ENCODE results near the gene DCLK2.

The DCLK2 gene

GRCh38 chr4:150209140-150209829, 131.0 kb downstream of the DCLK2 start:
- DNase-seq (ENCODE audit: low spot score), result no peak

- DNase-seq (ENCODE audit: low spot score), result no peak
These were observed 132.8 kb downstream of the DCLK2 start for GRCh38 chr4:150211016-150211415.

GRCh38 chr4:150211799-150212445, 133.7 kb downstream of the DCLK2 start:
- no peak for DNase-seq (ENCODE audit: low spot score)

- no peak for DNase-seq (ENCODE audit: low spot score)
These were observed 134.2 kb downstream of the DCLK2 start for GRCh38 chr4:150212485-150212884.

DNA sequence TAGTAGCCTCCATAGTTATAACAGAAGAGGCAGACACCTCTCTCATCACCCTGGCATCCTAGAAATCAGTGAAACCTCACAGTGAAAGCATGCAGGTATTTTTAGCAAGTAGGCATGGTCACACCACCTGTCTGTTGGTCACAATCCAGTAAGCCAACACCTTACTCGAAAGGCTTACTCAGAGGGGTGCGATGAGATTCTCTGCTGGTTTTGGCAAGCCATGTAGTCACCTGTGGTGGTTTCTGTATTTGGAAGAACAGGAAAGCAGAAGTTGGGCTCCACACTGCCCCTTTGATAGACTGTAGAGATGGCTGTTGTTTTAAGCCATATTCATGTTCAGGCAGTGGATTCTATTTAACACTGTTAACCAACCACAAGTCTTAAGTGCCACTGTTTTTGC, 134.7 kb downstream of the DCLK2 start:
- DNase-seq (ENCODE audit: low spot score), result no peak

GRCh38 chr4:150215601-150216000, 137.4 kb downstream of the DCLK2 start:
- DNase-seq (ENCODE audit: low spot score), result no peak

DNA sequence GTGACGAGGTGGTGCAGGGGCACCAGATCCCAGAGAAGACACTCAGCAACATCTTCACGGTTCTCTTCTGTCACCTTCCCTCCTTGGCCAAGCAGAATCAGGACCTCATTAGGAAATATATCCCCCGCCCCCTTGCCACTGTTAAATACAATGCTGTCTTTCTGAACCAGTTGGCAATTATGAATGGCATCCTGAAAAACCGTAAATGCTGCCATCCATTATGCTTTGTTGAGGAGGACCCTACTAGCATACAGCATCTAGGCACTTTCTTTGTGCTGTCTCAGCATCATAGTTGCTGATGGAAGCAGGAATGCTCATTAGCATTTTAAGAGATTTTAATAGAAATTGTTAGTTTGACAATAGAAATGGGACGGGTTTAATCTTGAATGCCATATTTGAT, 138.5 kb downstream of the DCLK2 start:
- no peak for DNase-seq (ENCODE audit: low spot score)

DNA sequence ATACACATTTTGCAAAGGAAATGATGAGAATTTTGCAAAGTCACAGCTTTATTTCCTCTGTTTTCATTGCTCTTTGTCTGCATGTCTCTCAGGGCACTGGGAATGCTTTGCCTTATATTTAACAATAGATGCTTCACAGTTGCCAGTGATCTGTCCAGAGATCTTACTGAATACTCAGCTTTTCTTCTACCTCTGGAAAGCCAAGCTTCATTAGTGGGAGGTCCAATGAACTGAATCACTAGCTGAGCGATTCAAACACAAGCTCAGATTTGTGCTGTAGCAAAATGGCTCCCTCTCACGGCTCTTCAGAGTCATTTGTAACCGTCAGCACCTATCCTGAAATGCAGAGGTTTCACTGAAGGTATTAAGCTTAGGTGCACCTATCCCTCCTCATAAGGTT, 138.9 kb downstream of the DCLK2 start:
- no peak for DNase-seq (ENCODE audit: low spot score)

DNA sequence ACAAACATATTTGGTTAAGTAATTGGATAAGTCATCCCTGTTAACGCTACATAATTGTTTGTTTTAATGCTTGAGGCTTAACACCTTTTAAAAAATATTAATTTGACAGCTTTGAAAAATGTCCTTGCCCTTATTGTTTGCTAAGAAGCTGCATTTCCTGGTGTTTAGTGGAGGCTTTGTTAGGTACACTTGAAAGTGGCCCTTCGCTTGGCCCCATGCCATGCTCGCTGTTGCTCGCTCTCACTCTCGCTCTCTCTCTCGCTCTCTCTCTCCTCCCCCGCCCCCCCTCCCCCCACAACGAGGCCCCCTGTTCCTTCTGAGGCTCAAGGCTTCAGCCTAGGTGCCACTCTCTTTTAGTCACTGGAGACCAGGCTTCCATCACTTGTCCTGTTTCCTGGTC, 139.6 kb downstream of the DCLK2 start:
- no peak for DNase-seq (ENCODE audit: low spot score)

DNA sequence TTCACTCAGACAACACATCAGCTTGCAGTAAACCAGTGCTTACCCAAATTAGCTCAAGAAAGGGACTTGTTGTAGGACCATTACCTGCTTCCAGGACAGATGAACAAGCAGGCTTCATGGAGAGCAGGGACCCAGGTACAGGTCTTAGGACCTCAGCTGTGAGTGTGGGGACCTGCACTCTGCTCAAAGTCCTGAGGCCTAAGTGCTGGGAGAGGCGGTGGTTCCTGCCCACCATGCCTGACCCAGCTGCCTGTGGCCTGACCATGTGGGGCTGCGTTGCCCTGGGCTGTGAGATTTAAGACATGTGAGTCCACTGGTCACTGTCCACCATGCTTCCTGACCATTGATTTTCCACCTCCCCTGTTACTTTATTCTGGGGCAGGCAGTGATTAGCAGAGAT, 140.2 kb downstream of the DCLK2 start:
- DNase-seq (ENCODE audit: low spot score), result no peak

GRCh38 chr4:150219841-150220240, 141.6 kb downstream of the DCLK2 start:
- DNase-seq (ENCODE audit: low spot score), result no peak

GRCh38 chr4:150224896-150225591, 146.8 kb downstream of the DCLK2 start:
- DNase-seq (ENCODE audit: low spot score), result no peak

DNA sequence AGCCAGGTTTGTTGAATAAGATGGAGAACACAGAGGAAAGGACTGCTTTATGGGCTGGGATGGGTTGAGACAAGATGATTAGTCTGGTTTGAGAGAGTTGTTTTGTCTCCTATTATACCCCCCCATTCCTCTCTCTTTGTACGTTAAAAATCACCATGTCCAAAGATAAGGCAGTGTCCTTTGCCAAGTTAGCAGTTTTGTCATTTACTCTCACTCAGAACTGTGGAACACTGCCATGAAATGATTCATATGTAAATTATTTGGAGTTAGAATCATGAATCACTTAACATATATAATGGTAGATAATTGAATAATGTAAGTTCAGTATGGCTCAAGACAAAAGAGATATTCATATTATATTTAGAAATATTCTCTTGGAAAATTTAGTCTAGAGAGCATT, 151.3 kb downstream of the DCLK2 start:
- no peak for DNase-seq (ENCODE audit: low spot score)

GRCh38 chr4:150230561-150230960, 152.3 kb downstream of the DCLK2 start:
- DNase-seq (ENCODE audit: low spot score), result no peak

- no peak for DNase-seq (ENCODE audit: low spot score)
These were observed 153.0 kb downstream of the DCLK2 start for GRCh38 chr4:150231107-150231770.

DNA sequence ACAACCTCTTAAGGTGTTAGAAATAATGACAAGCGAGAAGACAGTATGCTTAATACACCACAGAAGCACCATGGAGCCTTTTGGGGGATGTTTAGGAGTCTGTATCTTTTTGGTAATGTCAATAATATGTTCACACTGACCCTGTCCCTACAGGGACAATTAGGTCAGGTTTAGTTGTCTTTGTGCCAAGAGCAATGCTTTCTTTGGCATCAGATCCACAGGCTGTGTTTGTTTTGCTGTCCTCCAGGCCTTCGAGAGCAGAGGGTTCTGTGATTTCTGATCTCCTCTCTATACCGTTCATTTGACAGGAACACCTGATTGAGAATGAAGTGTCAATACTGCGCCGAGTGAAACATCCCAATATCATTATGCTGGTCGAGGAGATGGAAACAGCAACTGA, 153.8 kb downstream of the DCLK2 start:
- no peak for DNase-seq (ENCODE audit: low spot score)

DNA sequence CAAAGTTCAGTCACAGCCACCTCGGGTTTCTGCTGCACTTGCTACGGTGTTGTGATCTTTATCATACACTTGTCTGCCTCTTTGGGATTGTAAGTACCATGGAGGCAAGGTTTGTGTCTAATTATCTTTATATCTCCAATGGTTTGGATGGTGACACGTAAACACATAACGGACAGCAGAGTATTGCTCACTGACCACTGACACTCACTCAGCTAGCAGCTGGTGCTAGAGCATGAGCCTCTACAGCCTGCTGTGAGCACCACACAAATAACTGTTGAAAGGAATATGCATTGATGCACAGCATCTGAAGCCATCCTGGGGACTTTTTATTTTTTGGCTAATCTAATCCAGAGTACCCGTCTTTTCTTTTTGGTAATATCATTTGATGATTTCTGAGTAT, 156.0 kb downstream of the DCLK2 start:
- no peak for DNase-seq (ENCODE audit: low spot score)

GRCh38 chr4:150235317-150235716, 157.1 kb downstream of the DCLK2 start:
- DNase-seq (ENCODE audit: low spot score), result no peak

DNA sequence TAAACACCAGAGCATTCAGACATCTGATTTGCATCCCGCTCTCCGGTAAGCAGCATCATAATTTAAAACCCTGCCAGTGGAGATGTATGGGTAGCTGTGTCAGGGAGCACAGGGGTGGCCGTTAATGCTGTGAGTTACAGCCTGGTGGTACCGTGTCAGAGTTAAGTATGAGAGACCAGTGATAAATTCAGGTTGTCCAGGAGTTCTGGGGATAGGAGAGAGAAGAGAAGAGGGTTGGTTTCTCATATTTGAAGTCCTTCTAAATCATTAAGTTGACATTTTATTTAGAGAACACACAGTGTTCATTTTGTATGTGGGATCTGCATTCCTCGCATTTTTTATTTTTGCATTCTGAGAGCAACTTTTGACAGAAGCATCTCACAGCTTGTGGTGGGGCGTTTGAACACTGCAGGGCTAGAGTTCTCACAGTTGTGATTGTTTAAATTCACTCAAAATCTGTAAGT, 157.6 kb downstream of the DCLK2 start:
- no peak for DNase-seq (ENCODE audit: low spot score)

DNA sequence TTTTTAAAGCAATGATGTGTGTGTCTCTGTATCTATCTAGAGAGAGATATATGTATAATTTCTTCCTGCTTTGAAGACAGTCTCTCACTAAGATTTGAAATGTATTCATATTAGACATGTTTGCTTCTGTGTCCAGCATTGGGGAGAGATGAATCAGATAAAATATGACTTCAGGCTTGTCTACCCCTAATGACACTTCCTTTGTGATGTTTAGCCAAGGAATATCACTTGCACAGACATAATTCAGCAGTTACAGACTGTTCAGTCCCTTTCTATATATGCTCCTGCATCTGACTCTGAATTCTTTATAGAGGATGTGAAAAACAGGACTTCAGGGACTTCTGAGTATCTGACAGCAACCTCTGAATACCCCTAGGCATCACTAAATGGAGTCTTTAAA, 158.4 kb downstream of the DCLK2 start:
- no peak for DNase-seq (ENCODE audit: low spot score)

- no peak for DNase-seq (ENCODE audit: low spot score)
These were observed 159.0 kb downstream of the DCLK2 start for GRCh38 chr4:150237110-150237872.

DNA sequence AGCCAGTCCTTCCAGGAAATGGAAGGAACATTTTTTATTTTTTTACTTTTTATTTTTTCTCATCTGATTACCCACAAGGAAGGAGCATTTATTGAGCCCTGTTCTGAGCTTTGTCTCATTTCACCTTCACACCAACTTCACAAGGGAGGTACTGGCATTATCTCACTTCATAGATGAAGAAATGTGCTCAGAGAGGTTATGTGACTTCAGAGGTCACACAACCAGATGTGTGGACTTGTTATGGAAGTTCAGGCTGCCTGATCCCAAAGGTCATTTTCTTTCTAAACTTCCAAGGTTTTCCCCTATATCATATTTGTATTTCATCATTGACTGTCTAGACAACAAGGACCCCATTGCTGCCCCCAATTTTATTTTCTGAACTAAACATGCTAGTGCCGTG, 160.3 kb downstream of the DCLK2 start:
- DNase-seq (ENCODE audit: low spot score), result no peak
